DMS114 treated with DMSO at 0.1 percent for 48 hours (cell line): Measurements from ENCODE around the gene POMGNT2.
"Not testable (repeated sequence)": the region's sequence is repeated elsewhere in the genome, so short reads cannot be mapped to it uniquely, and the experiment has no call there.

Source experiments
- DNase-seq: peaks from one replicate; lab custom pipeline; 2025; ENCODE audit not compliant: unreplicated experiment; lab: John Stamatoyannopoulos, UW

POMGNT2 gene

GRCh38 chr3:43048470-43048869 is 57.4 kb downstream of the POMGNT2 start:
- DNase-seq: no peak

- DNase-seq: no peak
Measured at GRCh38 chr3:43046583-43046982, 59.3 kb downstream of the POMGNT2 start.

- DNase-seq: not testable (repeated sequence)
Measured at GRCh38 chr3:43045079-43045478, 60.8 kb downstream of the POMGNT2 start.

- no peak for DNase-seq
Measured at GRCh38 chr3:43043793-43044192, 62.1 kb downstream of the POMGNT2 start.

- DNase-seq: no peak
Measured at GRCh38 chr3:43043071-43043766, 62.7 kb downstream of the POMGNT2 start.

- DNase-seq: no peak
Measured at GRCh38 chr3:43041517-43041916, 64.4 kb downstream of the POMGNT2 start.

GRCh38 chr3:43038010-43038409 is 67.9 kb downstream of the POMGNT2 start:
- no peak for DNase-seq

- DNase-seq: no peak
Measured at GRCh38 chr3:43036621-43037423, 69.1 kb downstream of the POMGNT2 start.

- DNase-seq: no peak
Measured at GRCh38 chr3:43035801-43036365, 70.0 kb downstream of the POMGNT2 start.

- DNase-seq: no peak
Measured at GRCh38 chr3:43034911-43035310, 71.0 kb downstream of the POMGNT2 start.

GRCh38 chr3:43034200-43034599 is 71.7 kb downstream of the POMGNT2 start:
- no peak for DNase-seq

- no peak for DNase-seq
Measured at GRCh38 chr3:43032646-43033628, 72.9 kb downstream of the POMGNT2 start.

GRCh38 chr3:43031889-43032545 is 73.9 kb downstream of the POMGNT2 start:
- DNase-seq: no peak

- no peak for DNase-seq
Measured at GRCh38 chr3:43031485-43031884, 74.4 kb downstream of the POMGNT2 start.

- no peak for DNase-seq
Measured at GRCh38 chr3:43030162-43030935, 75.5 kb downstream of the POMGNT2 start.
